Measurements from ENCODE around the gene RPN2.
A peak's percentile ranks its signal among the peaks of the same experiment; 100 is the strongest.
"Not testable (repeated sequence)": the region's sequence is repeated elsewhere in the genome, so short reads cannot be mapped to it uniquely, and the experiment has no call there.

RPN2 gene
- total RNA-seq, result 219 to 317 (median 220) reads per million in 4 experiments

- peak; percentile 92 for DNase-seq
Measured at GRCh38 chr20:37178839-37179682, at the start of gene RPN2, which contains the start of gene MROH8. Gene RPN2 (plus strand): TSS chr20:37179330. CDS start chr20:37179357, 27 bp downstream. Gene MROH8 (minus strand): TSS chr20:37179548.

DNA sequence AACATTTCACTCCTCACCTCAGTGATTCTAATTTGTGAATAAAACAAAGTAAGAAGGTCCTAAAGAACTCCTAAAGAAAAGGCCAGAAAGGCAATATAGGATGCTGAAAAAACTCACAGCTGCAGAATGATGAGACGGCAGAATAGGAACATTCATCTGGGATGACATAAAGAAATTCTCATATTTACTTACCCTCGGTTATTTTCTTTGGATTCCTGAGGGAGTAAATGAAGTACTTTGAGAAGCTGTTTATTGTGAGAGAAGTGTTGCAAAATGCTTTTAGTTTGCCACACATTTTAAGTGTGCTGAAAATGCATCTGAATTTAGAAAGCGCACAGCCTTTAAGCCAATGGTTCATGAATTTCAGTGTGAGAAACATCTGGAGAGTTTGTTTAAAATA lies 47.6 kb upstream of the RPN2 start:
- no peak for DNase-seq

DNA sequence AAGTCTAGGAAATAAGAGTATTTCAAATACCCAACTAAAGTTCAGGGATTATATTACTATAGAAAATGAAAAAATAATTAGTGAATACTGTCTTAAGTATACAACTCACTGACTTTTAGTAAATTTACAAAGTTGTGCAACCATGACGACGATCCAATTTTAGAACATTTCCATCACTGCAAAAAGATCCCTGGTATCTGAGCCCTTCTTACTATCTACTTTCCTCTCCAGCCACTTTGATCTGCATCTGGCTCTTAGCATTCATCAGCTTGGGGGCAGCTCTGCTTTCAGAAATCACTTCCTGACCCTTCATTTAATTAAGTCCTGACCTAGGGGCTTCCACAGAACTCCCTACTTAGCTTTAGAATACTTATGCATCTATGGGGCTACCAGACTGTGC lies 45.2 kb upstream of the RPN2 start:
- no peak for DNase-seq

DNA sequence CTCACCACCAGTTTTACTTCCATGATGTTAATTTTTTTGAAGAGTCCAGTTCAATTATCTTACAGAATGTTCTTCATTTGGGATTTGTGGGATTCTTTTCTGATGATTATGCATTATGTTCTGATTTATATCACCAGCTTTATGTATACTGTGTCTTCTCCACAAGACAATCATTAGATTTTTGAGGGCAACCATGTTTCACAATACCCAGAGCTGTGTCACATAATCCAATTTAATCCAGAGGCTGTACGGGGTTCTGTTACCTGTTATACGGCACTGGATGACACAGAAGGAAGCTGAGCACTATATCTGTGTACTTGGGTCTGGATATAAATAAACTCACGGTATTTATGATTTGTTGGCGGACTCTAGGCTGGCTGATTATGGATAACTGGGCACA lies 41.6 kb upstream of the RPN2 start:
- no peak for DNase-seq

GRCh38 chr20:37142708-37143107 lies 36.4 kb upstream of the RPN2 start:
- DNase-seq, result no peak

DNA sequence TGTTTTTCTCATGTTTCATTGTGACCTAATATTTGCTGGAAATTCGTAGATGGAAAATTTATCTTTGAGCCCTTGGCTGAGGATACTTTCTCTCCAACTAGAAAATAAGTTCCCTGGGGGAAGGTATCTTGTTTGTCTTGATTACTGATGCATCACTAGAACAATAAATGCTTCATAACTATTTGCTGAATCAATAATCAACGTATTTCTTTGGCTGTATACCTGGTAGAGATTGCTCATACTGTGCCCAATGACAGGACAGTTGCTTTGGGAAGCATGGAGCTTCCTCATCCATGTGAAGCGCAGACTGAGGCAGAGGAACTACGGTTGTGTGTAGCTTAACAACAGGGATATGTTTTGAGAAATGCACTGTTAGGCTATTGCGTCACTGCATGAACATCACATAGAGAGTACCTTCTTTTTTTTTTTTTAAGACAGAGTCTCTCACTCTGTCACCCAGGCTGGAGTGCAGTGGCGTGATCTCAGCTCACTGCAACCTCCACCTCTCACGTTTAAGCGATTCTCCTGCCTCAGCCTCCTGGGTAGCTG lies 34.2 kb upstream of the RPN2 start:
- no peak for DNase-seq

DNA sequence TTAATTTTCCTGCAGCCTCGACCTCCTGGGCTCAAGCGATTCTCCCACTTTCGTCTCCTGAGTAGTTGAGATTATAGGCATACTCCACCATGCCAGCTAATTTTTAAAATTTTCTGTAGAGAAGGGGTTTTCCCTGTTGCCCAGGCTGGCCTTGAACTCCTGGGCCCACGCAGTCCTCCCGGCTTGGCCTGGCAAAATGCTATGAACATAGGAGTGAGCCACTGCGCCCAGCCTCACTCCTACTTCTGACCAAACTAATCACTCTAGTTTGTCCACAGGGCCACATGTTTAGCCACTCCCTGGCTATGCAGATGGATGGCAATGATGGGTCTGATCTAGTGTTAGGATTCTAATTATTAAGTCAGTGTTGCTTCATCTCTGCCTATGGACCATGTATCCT lies 31.9 kb upstream of the RPN2 start:
- no peak for DNase-seq

DNA sequence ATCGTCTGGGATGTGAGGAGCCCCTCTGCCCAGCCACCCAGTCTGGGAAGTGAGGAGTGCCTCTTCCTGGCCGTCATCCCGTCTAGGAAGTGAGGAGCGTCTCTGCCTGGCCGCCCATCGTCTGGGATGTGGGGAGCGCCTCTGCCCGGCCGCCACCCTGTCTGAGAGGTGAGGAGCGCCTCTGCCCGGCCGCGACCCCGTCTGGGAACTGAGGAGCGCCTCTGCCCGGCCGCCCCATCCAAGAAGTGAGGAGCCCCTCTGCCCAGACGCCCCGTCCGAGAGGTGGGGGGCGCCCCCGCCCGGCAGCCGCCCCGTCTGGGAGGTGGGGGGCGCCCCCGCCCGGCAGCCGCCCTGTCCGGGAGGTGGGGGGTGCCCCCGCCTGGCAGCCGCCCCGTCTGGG lies 28.3 kb upstream of the RPN2 start:
- DNase-seq, result not testable (repeated sequence)

DNA sequence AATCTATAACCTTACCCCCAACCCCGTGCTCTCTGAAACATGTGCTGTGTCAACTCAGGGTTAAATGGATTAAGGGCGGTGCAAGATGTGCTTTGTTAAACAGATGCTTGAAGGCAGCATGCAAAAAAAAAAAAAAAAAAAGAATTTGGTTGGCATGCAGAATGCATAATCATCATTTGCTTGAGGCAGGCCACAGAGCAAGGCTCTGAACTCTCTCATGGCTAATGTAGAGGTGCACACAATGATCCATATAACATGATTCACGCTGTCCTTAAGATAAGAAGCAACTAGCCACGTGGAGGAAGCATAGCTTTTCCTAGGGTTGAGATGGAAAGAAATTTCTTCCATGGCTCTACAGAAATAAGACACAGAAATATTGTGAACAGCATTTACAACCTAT lies 27.6 kb upstream of the RPN2 start:
- DNase-seq, result no peak

- DNase-seq, result no peak
Measured at GRCh38 chr20:37152284-37152683, 26.8 kb upstream of the RPN2 start.

GRCh38 chr20:37154684-37155298 lies 24.3 kb upstream of the RPN2 start:
- DNase-seq, result no peak

DNA sequence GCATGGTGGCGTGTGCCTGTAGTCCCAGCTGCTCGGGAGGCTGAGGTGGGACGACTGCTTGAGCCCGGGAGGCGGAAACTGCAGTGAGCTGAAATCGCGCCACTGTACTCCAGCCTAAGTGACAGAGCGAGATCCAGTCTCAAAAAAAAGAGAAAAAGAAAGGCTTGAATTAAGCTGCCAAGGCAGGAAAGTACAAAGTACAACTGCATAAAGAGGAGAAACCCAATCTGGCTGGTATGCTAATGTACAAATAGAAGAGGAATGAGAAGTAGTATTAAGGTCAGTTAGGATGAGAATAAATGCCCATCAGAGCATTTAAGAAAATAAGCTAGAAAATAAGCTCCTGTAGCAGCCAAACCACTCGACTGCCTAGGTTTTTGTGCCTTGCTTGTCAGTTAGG lies 23.1 kb upstream of the RPN2 start:
- no peak for DNase-seq

- no peak for DNase-seq
Measured at GRCh38 chr20:37158248-37158647, 20.9 kb upstream of the RPN2 start.

GRCh38 chr20:37160683-37161082 lies 18.4 kb upstream of the RPN2 start:
- DNase-seq, result no peak

- no peak for DNase-seq
Measured at GRCh38 chr20:37161830-37162549, 17.1 kb upstream of the RPN2 start.

DNA sequence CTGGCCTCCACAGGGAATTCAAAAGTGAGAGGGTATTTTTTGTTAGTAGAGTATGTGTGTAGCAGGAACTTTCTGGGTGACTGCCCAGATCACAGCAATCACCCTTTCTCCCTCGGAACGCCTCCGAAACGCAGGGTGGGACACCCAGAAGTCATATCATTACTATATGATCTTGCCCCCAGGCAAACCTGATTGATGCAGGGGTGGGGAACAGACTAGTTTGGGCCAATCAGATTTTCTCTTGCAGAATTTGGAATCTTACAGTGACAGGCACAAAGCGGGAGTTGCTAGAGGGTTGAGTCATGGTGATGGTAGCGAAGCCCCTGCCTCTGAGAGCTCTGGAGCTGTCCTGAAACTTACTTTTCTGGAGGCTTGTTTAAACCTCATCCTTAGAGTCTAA lies 16.5 kb upstream of the RPN2 start:
- no peak for DNase-seq

GRCh38 chr20:37163832-37164554 lies 15.1 kb upstream of the RPN2 start:
- DNase-seq, result no peak

GRCh38 chr20:37165031-37165430 lies 14.1 kb upstream of the RPN2 start:
- no peak for DNase-seq

GRCh38 chr20:37166867-37167266 lies 12.3 kb upstream of the RPN2 start:
- no peak for DNase-seq

DNA sequence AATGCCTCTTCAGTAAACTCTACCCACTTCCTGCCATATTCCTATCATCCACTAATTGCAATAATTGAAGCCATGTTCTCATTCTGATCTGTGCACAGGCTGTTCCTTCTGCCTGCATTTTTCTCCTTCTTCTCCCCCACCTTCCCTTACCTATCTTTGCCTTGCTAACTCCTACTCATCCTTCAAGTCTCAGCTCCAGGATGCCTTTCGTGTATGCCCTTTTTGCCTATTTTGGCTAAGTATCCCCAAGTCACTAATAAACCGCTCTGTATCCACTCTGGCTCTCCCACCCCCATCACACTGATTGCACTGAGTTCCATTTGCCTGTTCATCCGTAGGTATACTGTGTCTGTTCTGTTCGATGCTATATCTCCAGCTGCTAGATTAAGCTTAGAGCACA lies 6.3 kb upstream of the RPN2 start:
- DNase-seq, result no peak

DNA sequence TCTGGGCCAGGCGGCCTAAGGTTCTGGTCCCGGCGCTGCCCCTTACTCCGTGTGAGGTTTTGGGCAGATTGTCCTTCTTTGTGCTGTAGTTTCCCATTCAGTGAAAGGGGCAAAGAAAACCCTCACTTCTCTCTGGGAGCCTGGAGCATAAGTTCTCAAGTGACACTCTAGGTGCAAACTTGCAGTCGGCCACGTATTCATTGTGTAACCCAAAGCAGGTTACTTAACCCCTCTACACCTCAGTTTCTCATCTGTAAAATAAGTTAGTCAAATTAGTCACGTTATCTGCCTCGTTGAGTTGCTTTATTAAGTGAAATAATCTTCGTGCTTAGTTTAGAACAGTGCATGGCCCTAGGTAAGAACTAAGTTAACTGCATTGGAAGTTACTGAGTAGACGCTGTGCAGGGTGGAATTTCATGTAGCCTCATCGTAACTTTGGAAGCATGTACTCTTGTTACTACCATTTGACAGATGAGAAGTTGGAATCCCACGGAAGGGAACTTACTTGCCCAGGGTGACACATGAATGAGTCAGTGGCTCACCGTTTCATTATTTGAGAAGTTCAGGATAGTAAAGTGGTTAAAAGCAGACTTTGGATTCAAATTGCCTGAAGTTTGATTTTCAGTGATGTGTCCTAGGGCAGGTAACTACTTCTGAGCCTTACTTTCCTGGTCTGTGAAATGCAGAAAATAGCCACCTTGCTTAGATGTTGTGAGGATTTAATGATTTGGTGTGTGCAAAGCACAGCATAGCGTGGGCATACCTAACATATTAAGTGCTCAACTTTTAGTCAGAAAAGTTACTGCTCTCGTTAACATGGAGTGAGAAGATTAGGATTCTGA lies 774 bp downstream of the RPN2 start:
- DNase-seq, result no peak

- DNase-seq, result no peak
Measured at GRCh38 chr20:37185686-37186085, 6.6 kb downstream of the RPN2 start.

Data from effector CD8-positive, alpha-beta T cell (primary cell).